SU-DHL-6 (cell line): Measurements from ENCODE around the gene ITPKB.

ENCODE experiments used
- EZH2phosphoT487 ChIP-seq: fragments of 200-600 bp; sonication (generic), shearing (Covaris generic); conservative IDR thresholded peaks from 2 replicates; pipeline ENCODE4 v1.6.1; 2018; ENCODE audit warnings: mild to moderate bottlenecking, antibody characterized with exemption, low read length, moderate library complexity, mixed read lengths
- TF ChIP-seq, protein P1 (sequence below): fragments of 200-600 bp; sonication (generic); IDR thresholded peaks from one replicate; pipeline ENCODE4 v1.5.1; 2017; ENCODE audit warnings: antibody characterized with exemption, mild to moderate bottlenecking, low read length, moderate library complexity; ENCODE audit not compliant: insufficient read depth, poor library complexity, severe bottlenecking

DNA sequence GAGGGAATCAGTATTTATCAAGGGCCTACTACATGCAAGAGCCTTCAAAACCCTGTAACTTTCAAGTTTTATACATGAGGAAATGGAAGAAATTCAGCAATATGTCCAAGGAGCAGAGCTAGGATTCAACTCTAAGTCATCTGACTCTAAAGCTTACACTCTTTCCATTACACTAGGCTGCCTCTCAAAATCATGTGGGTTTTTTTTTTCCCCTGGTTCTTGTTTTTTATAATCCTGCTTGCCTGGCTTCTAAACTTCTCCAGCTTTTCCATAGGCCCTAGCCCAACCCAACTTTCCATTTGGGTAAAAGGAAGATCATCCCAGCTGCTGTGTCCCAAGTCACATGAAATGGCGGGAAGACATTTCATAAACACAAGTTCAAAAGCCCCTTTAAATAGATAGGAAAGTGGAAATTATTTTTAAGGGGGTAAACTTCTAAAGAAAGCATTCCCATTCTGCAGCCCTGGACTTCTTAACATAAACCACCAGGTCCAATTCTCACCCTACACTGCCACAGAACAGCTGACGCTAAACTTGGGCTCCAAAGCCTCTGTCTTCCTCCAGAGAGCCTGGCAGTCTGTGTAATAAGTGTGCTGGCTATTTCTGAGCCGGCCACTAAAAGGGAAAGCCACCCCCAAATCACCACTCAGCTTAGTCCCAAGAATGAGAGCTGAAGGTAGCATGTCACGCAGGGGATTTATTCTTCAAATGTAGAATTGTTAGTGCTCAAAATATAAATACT, 46.9 kb downstream of the ITPKB start:
- TF ChIP-seq, protein P1, sequence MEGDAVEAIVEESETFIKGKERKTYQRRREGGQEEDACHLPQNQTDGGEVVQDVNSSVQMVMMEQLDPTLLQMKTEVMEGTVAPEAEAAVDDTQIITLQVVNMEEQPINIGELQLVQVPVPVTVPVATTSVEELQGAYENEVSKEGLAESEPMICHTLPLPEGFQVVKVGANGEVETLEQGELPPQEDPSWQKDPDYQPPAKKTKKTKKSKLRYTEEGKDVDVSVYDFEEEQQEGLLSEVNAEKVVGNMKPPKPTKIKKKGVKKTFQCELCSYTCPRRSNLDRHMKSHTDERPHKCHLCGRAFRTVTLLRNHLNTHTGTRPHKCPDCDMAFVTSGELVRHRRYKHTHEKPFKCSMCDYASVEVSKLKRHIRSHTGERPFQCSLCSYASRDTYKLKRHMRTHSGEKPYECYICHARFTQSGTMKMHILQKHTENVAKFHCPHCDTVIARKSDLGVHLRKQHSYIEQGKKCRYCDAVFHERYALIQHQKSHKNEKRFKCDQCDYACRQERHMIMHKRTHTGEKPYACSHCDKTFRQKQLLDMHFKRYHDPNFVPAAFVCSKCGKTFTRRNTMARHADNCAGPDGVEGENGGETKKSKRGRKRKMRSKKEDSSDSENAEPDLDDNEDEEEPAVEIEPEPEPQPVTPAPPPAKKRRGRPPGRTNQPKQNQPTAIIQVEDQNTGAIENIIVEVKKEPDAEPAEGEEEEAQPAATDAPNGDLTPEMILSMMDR = no peak
- no peak for TF ChIP-seq EZH2phosphoT487
